ENCODE measurements around the gene ADCY5.

The ADCY5 gene

DNA sequence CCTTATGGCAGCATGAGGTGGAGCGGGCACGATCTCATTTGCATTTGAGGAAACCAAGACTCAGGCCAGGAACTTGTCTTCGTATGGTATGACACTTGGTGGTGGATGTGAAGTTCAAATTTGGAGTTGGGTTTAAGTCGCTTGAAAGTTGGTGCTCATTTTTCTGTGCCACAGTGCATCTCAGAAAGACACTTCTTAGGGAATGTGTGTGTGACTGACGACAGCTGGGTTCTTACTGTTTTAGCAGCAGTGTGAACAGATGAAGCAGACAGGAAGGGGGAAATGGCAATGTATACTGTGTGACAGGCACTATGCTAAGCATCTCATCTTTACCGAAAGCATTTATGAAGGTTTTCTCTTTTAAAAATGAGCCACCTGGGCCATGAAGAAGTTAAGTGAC is 171.8 kb downstream of the ADCY5 start:
- no peak overlapping the region for H3K27ac ChIP-seq (ENCODE audit: extremely low read depth, low read depth, low read length)
- H3K36me3 ChIP-seq (ENCODE audit: control insufficient read depth in 2 of 2, insufficient read depth in 1 of 2, low read length in 2 of 2): no peaks in the 10 kb centered on the region
- H3K4me1 ChIP-seq (ENCODE audit: control insufficient read depth, insufficient read depth, low read length): no peaks in the 10 kb centered on the region
- ChIA-PET POLR2A (no interaction called here), CTCF (interaction anchor here (1.7 kb wide), 1 partner anchor 9 kb away, joined by 7 read pairs; no protein-coding TSS in a partner anchor)
- H3K9me3 ChIP-seq (ENCODE audit: control insufficient read depth, insufficient read depth, low read depth, low read length): no peaks in the 10 kb centered on the region
- no peak overlapping the region for H3K4me3 ChIP-seq (ENCODE audit: low read depth, low read length)
- TF ChIP-seq ZNF121 (tag by site-specific recombination; IDR thresholded peaks at IDR 0.05): no peak
- no peak for TF ChIP-seq RBAK (tag by site-specific recombination; IDR thresholded peaks at IDR 0.05)
- TF ChIP-seq ZBTB21 (tag by site-specific recombination; IDR thresholded peaks at IDR 0.05): no peak
- no peak for TF ChIP-seq CTCF (tag by site-specific recombination; IDR thresholded peaks at IDR 0.05)
- TF ChIP-seq ZBTB8A (tag by site-specific recombination; IDR thresholded peaks at IDR 0.05): no peak
- TF ChIP-seq, protein P1, sequence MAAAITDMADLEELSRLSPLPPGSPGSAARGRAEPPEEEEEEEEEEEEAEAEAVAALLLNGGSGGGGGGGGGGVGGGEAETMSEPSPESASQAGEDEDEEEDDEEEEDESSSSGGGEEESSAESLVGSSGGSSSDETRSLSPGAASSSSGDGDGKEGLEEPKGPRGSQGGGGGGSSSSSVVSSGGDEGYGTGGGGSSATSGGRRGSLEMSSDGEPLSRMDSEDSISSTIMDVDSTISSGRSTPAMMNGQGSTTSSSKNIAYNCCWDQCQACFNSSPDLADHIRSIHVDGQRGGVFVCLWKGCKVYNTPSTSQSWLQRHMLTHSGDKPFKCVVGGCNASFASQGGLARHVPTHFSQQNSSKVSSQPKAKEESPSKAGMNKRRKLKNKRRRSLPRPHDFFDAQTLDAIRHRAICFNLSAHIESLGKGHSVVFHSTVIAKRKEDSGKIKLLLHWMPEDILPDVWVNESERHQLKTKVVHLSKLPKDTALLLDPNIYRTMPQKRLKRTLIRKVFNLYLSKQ (tag by site-specific recombination; IDR thresholded peaks at IDR 0.05; ENCODE audit: borderline replicate concordance): no peak
- TF ChIP-seq ZNF426 (tag by site-specific recombination; IDR thresholded peaks at IDR 0.05): no peak
- no peak for TF ChIP-seq ZSCAN18 (tag by site-specific recombination; IDR thresholded peaks at IDR 0.05)
- TF ChIP-seq ZNF449 (tag by site-specific recombination; IDR thresholded peaks at IDR 0.05): no peak
- TF ChIP-seq, protein P2, sequence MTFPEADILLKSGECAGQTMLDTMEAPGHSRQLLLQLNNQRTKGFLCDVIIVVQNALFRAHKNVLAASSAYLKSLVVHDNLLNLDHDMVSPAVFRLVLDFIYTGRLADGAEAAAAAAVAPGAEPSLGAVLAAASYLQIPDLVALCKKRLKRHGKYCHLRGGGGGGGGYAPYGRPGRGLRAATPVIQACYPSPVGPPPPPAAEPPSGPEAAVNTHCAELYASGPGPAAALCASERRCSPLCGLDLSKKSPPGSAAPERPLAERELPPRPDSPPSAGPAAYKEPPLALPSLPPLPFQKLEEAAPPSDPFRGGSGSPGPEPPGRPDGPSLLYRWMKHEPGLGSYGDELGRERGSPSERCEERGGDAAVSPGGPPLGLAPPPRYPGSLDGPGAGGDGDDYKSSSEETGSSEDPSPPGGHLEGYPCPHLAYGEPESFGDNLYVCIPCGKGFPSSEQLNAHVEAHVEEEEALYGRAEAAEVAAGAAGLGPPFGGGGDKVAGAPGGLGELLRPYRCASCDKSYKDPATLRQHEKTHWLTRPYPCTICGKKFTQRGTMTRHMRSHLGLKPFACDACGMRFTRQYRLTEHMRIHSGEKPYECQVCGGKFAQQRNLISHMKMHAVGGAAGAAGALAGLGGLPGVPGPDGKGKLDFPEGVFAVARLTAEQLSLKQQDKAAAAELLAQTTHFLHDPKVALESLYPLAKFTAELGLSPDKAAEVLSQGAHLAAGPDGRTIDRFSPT (tag by site-specific recombination; IDR thresholded peaks at IDR 0.05): no peak
- TF ChIP-seq ZNF48 (tag by site-specific recombination; IDR thresholded peaks at IDR 0.05): no peak

DNA sequence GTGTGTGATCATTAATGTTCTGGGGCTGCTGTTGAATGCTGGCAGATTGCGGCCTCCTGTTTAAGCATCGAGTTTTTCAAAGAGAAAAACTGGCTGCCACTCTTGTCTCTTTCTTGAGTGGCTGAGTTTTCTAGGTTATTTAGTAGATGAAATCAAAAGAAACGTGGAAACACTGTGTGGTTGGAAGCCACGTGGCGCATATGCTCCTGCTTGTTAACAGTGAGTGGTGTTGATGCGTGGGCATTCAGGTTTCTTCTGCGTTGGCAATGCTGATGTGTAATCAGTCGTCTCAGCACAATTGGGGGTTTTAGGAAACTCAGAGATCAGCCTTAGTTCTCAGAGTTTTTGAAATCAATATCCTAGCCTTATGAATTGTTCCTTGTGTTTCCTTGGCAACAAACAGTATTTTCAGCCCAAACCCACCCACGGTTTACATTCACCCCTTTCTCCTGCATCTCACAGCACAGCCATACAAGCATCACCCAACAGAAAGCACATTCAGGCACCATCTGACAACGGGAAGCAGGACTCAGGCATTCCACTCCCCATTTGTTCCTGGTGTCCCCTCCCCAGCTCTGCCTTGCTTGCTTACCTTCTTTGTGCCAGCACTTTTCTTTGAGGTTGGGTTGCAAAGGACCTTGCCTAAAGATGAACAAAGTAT is 172.4 kb downstream of the ADCY5 start:
- H3K27ac ChIP-seq (ENCODE audit: extremely low read depth, low read depth, low read length): no peak overlapping the region
- ChIA-PET CTCF (interaction anchor here (1.7 kb wide), 1 partner anchor 9 kb away, joined by 7 read pairs; no protein-coding TSS in a partner anchor), POLR2A (no interaction called here)

More for the DNA sequence above, 172.4 kb downstream of the ADCY5 start:
- TF ChIP-seq ZNF292 (tag by site-specific recombination; IDR thresholded peaks at IDR 0.05; ENCODE audit: borderline replicate concordance, low read depth) (no peak), ZNF366 (tag by site-specific recombination; conservative IDR thresholded peaks at IDR 0.05) (no peak), ZFHX2 (tag by site-specific recombination; conservative IDR thresholded peaks at IDR 0.05) (no peak), ZNF24 (tag by site-specific recombination; IDR thresholded peaks at IDR 0.05) (no peak), ZNF837 (tag by site-specific recombination; IDR thresholded peaks at IDR 0.05) (no peak), ZNF488 (tag by site-specific recombination; IDR thresholded peaks at IDR 0.05) (no peak), ZNF350 (tag by site-specific recombination; IDR thresholded peaks at IDR 0.05) (no peak), MYNN (tag by site-specific recombination; IDR thresholded peaks at IDR 0.05; ENCODE audit: borderline replicate concordance) (no peak), PRDM6 (tag by site-specific recombination; IDR thresholded peaks at IDR 0.05) (no peak)
- TF ChIP-seq, protein P3, sequence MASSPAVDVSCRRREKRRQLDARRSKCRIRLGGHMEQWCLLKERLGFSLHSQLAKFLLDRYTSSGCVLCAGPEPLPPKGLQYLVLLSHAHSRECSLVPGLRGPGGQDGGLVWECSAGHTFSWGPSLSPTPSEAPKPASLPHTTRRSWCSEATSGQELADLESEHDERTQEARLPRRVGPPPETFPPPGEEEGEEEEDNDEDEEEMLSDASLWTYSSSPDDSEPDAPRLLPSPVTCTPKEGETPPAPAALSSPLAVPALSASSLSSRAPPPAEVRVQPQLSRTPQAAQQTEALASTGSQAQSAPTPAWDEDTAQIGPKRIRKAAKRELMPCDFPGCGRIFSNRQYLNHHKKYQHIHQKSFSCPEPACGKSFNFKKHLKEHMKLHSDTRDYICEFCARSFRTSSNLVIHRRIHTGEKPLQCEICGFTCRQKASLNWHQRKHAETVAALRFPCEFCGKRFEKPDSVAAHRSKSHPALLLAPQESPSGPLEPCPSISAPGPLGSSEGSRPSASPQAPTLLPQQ (tag by site-specific recombination; IDR thresholded peaks at IDR 0.05): no peak
- no peak overlapping the region for H3K4me3 ChIP-seq (ENCODE audit: low read depth, low read length)
- peaks cover 0 to 4% of the 10 kb centered on the region in 2 experiments; a peak in 1 of 3 replicates for H3K36me3 ChIP-seq (ENCODE audit: control insufficient read depth in 2 of 2, insufficient read depth in 1 of 2, low read length in 2 of 2)
- H3K9me3 ChIP-seq (ENCODE audit: control insufficient read depth, insufficient read depth, low read depth, low read length): no peaks in the 10 kb centered on the region
- no peaks in the 10 kb centered on the region for H3K4me1 ChIP-seq (ENCODE audit: control insufficient read depth, insufficient read depth, low read length)
